Karpas-422 (cell line): ENCODE measurements around the gene PLXND1. TPM values are rescaled to one million over a fixed set of nuclear protein-coding genes. Genes with fewer than 3 reads are reported as not detected.
"Not testable (repeated sequence)": the region's sequence is repeated elsewhere in the genome, so short reads cannot be mapped to it uniquely, and the experiment has no call there.

Experiments
- DNase-seq: peaks from one replicate; pipeline ENCODE4 v3.0.0-alpha.2; 2015
- H2AFZ ChIP-seq: fragments of 200-600 bp; sonication (generic); 2 replicates; pipeline ENCODE4 v1.6.1; 2014; ENCODE audit warnings: antibody characterized with exemption, low read length, mixed read lengths
- H3K27ac ChIP-seq: fragments of 200-600 bp; sonication (generic); 2 replicates; pipeline ENCODE4 v1.5.1; 2014; ENCODE audit warnings: mild to moderate bottlenecking, low read length, moderate library complexity
- H3K27me3 ChIP-seq: fragments of 200-600 bp; sonication (generic); 2 replicates; pipeline ENCODE4 v1.6.1; 2014; ENCODE audit warnings: low read length, mixed read lengths
- H3K36me3 ChIP-seq: fragments of 200-600 bp; sonication (generic); 2 replicates; pipeline ENCODE4 v1.6.1; 2014; ENCODE audit warnings: low read length, mixed read lengths; ENCODE audit not compliant: insufficient read depth
- H3K4me1 ChIP-seq: fragments of 200-600 bp; sonication (generic); 2 replicates; pipeline ENCODE4 v1.6.1; 2014; ENCODE audit warnings: mild to moderate bottlenecking, low read length, mixed read lengths
- H3K4me2 ChIP-seq: fragments of 200-600 bp; sonication (generic); 2 replicates; pipeline ENCODE4 v1.6.1; 2014; ENCODE audit warnings: low read length, low read depth, mild to moderate bottlenecking; ENCODE audit not compliant: poor library complexity, severe bottlenecking
- H3K4me3 ChIP-seq: fragments of 200-600 bp; sonication (generic); 2 replicates; pipeline ENCODE4 v1.5.1; 2014; ENCODE audit warnings: mild to moderate bottlenecking, antibody characterized with exemption, low read length, mixed read lengths
- H3K79me2 ChIP-seq: fragments of 200-600 bp; sonication (generic); 2 replicates; pipeline ENCODE4 v1.6.1; 2014; ENCODE audit warnings: mild to moderate bottlenecking, low read length, mixed read lengths
- H3K9ac ChIP-seq: fragments of 200-600 bp; sonication (generic); 2 replicates; pipeline ENCODE4 v1.6.0; 2014; ENCODE audit warnings: low read length
- H3K9me2 ChIP-seq: fragments of 200-600 bp; sonication (generic), shearing (Covaris generic); replicated peaks from 2 replicates; pipeline ENCODE4 v1.6.0; 2014; ENCODE audit warnings: mild to moderate bottlenecking, low read length, moderate library complexity; ENCODE audit not compliant: insufficient read depth
- H3K9me3 ChIP-seq: fragments of 300-700, 200-600 bp; sonication (generic); 2 replicates; pipeline ENCODE4 v1.6.1; 2014; ENCODE audit warnings: low read length, mixed read lengths
- H4K20me1 ChIP-seq: fragments of 200-600 bp; sonication (generic); 2 replicates; pipeline ENCODE4 v1.6.1; 2014; ENCODE audit warnings: mild to moderate bottlenecking, antibody characterized with exemption, low read length, low read depth; ENCODE audit not compliant: insufficient read depth
- total RNA-seq: library from RNA; depleted of rRNA; stranded (reverse); fragments of >200 nt; shearing (Covaris generic); gene quantifications from 2 replicates; pipeline ENCODE4 v1.2.3, GENCODE V29; 2014; ENCODE audit warnings: low replicate concordance

PLXND1 gene
- total RNA-seq, 1 experiment from 2014 or later, result 0.52 TPM

- no peak overlapping the region for H3K9ac ChIP-seq
- H3K4me2 ChIP-seq, result no peak overlapping the region
- DNase-seq, result no peak
- H2AFZ ChIP-seq, result no peak overlapping the region
- no peaks in the 10 kb centered on the region for H3K9me3 ChIP-seq
- no peaks in the 10 kb centered on the region for H3K79me2 ChIP-seq
- H4K20me1 ChIP-seq, result no peaks in the 10 kb centered on the region
- no peaks in the 10 kb centered on the region for H3K27me3 ChIP-seq
- H3K27ac ChIP-seq, result no peak overlapping the region
- no peaks in the 10 kb centered on the region for H3K36me3 ChIP-seq
- H3K9me2 ChIP-seq, result no peaks in the 10 kb centered on the region
- H3K4me1 ChIP-seq, result peaks cover 3% of the 10 kb centered on the region
- no peak overlapping the region for H3K4me3 ChIP-seq
Observed at GRCh38 chr3:129614435-129614834, 8.0 kb upstream of the PLXND1 start.

- H3K79me2 ChIP-seq, result no peaks in the 10 kb centered on the region
- H3K36me3 ChIP-seq, result no peaks in the 10 kb centered on the region
- DNase-seq, result no peak
- no peaks in the 10 kb centered on the region for H3K27me3 ChIP-seq
- no peaks in the 10 kb centered on the region for H3K4me1 ChIP-seq
- no peak overlapping the region for H3K9ac ChIP-seq
- H2AFZ ChIP-seq, result no peak overlapping the region
- H3K4me2 ChIP-seq, result no peak overlapping the region
- H3K9me3 ChIP-seq, result no peaks in the 10 kb centered on the region
- H4K20me1 ChIP-seq, result no peaks in the 10 kb centered on the region
- H3K4me3 ChIP-seq, result no peak overlapping the region
- no peak overlapping the region for H3K27ac ChIP-seq
- no peaks in the 10 kb centered on the region for H3K9me2 ChIP-seq
Observed at GRCh38 chr3:129613367-129613740, 6.9 kb upstream of the PLXND1 start.

- Histone ChIP-seq H3K4me1 (no peaks in the 10 kb centered on the region), H2AFZ (no peak overlapping the region)
Observed at GRCh38 chr3:129612534-129613366, 6.3 kb upstream of the PLXND1 start.

GRCh38 chr3:129611812-129612533, 5.5 kb upstream of the PLXND1 start:
- no peak overlapping the region for H2AFZ ChIP-seq
- H3K4me1 ChIP-seq, result no peaks in the 10 kb centered on the region
- H3K27me3 ChIP-seq, result no peaks in the 10 kb centered on the region
- no peaks in the 10 kb centered on the region for H3K36me3 ChIP-seq
- no peak for DNase-seq
- peaks cover 6% of the 10 kb centered on the region; the same call in 1 of the 2 replicates for H4K20me1 ChIP-seq
- H3K27ac ChIP-seq, result no peak overlapping the region
- H3K4me3 ChIP-seq, result no peak overlapping the region
- no peak overlapping the region for H3K9ac ChIP-seq
- H3K9me3 ChIP-seq, result no peaks in the 10 kb centered on the region
- no peaks in the 10 kb centered on the region for H3K9me2 ChIP-seq
- H3K4me2 ChIP-seq, result no peak overlapping the region
- no peaks in the 10 kb centered on the region for H3K79me2 ChIP-seq

More at GRCh38 chr3:129612534-129613366, 6.3 kb upstream of the PLXND1 start:
- Histone ChIP-seq H3K9me3 (no peaks in the 10 kb centered on the region), H3K9ac (no peak overlapping the region), H3K9me2 (no peaks in the 10 kb centered on the region), H3K27me3 (no peaks in the 10 kb centered on the region), H3K27ac (no peak overlapping the region), H3K4me2 (no peak overlapping the region), H4K20me1 (no peaks in the 10 kb centered on the region), H3K79me2 (no peaks in the 10 kb centered on the region), H3K36me3 (no peaks in the 10 kb centered on the region), H3K4me3 (no peak overlapping the region)
- DNase-seq, result no peak

- Histone ChIP-seq H2AFZ (no peak overlapping the region), H3K27me3 (no peaks in the 10 kb centered on the region), H3K9ac (no peak overlapping the region)
Observed at GRCh38 chr3:129611446-129611800, 4.9 kb upstream of the PLXND1 start.

GRCh38 chr3:129610794-129611445, 4.4 kb upstream of the PLXND1 start:
- not testable (repeated sequence) for DNase-seq, H3K4me3 ChIP-seq, H3K4me2 ChIP-seq, H3K9ac ChIP-seq, H3K4me1 ChIP-seq, H3K27me3 ChIP-seq, H4K20me1 ChIP-seq, H3K36me3 ChIP-seq, H3K79me2 ChIP-seq, H3K9me3 ChIP-seq, H3K27ac ChIP-seq, H2AFZ ChIP-seq, H3K9me2 ChIP-seq

More at GRCh38 chr3:129611446-129611800, 4.9 kb upstream of the PLXND1 start:
- Histone ChIP-seq H4K20me1 (peaks cover 7% of the 10 kb centered on the region; the same call in 1 of the 2 replicates), H3K27ac (no peak overlapping the region), H3K9me2 (no peaks in the 10 kb centered on the region), H3K9me3 (no peaks in the 10 kb centered on the region), H3K36me3 (no peaks in the 10 kb centered on the region), H3K4me2 (no peak overlapping the region), H3K4me3 (no peak overlapping the region), H3K4me1 (no peaks in the 10 kb centered on the region), H3K79me2 (no peaks in the 10 kb centered on the region)
- no peak for DNase-seq

GRCh38 chr3:129610276-129610675, 3.8 kb upstream of the PLXND1 start:
- no peaks in the 10 kb centered on the region for H3K9me3 ChIP-seq
- no peaks in the 10 kb centered on the region for H3K9me2 ChIP-seq
- H3K36me3 ChIP-seq, result no peaks in the 10 kb centered on the region
- no peak overlapping the region for H3K27ac ChIP-seq
- H3K4me1 ChIP-seq, result peaks cover 3% of the 10 kb centered on the region; the same call in 1 of the 2 replicates
- DNase-seq, result no peak
- H4K20me1 ChIP-seq, result peaks cover 7% of the 10 kb centered on the region; the same call in 1 of the 2 replicates
- no peak overlapping the region for H3K4me3 ChIP-seq
- no peak overlapping the region for H3K9ac ChIP-seq
- no peak overlapping the region for H2AFZ ChIP-seq
- no peaks in the 10 kb centered on the region for H3K79me2 ChIP-seq
- no peaks in the 10 kb centered on the region for H3K27me3 ChIP-seq
- no peak overlapping the region for H3K4me2 ChIP-seq

- no peak overlapping the region for H3K9ac ChIP-seq
Observed at GRCh38 chr3:129609591-129610182, 3.2 kb upstream of the PLXND1 start.

More at GRCh38 chr3:129609591-129610182, 3.2 kb upstream of the PLXND1 start:
- no peaks in the 10 kb centered on the region for H3K27me3 ChIP-seq
- H3K27ac ChIP-seq, result no peak overlapping the region
- H3K9me3 ChIP-seq, result no peaks in the 10 kb centered on the region
- peaks cover 7% of the 10 kb centered on the region; the same call in 1 of the 2 replicates for H4K20me1 ChIP-seq
- H3K4me2 ChIP-seq, result no peak overlapping the region
- no peak overlapping the region for H2AFZ ChIP-seq
- no peak overlapping the region for H3K4me3 ChIP-seq
- no peaks in the 10 kb centered on the region for H3K36me3 ChIP-seq
- H3K79me2 ChIP-seq, result no peaks in the 10 kb centered on the region
- DNase-seq, result no peak
- peaks cover 3% of the 10 kb centered on the region; the same call in 1 of the 2 replicates for H3K4me1 ChIP-seq
- no peaks in the 10 kb centered on the region for H3K9me2 ChIP-seq
